ENCODE results near the gene MFAP4. TPM values are rescaled to one million over a fixed set of nuclear protein-coding genes. Genes with fewer than 3 reads are reported as not detected.

The MFAP4 gene
- total RNA-seq, 1 experiment from 2014 or later, result 0.52 TPM

- no peak overlapping the region for H3K4me2 ChIP-seq (ENCODE audit: low read length)
- H3K9me2 ChIP-seq (ENCODE audit: insufficient read depth), result no peaks in the 10 kb centered on the region
- H4K20me1 ChIP-seq (ENCODE audit: insufficient read depth), result no peaks in the 10 kb centered on the region
- no peaks in the 10 kb centered on the region for H3K36me3 ChIP-seq (ENCODE audit: control insufficient read depth in 1 of 2, insufficient read depth in 2 of 2, low read length in 2 of 2)
- BruUV-seq (replicated peaks), result no TSS peak
- no peak overlapping the region for H3K27ac ChIP-seq (ENCODE audit: low read depth, low read length)
- ChIA-PET CTCF (no interaction called here), RAD21 (ENCODE audit: low non-redundant PET in 1 of 2, low total read pairs in 2 of 2, uncharacterized antibody in 2 of 2, unreplicated experiment in 2 of 2) (no interaction called here), POLR2A (interaction anchor here (0.9 kb wide), 1 partner anchor 36 kb away, joined by 3 read pairs; the partner anchor contains the start of gene MAPK7)
- H3K9ac ChIP-seq (ENCODE audit: low read length), result no peak overlapping the region
- no peaks in the 10 kb centered on the region for H3K27me3 ChIP-seq (ENCODE audit: insufficient read depth, low read length)
- no peak for TF ChIP-seq POLR2A (IDR thresholded peaks at IDR 0.05; ENCODE audit: borderline replicate concordance, extremely low read depth, insufficient read depth, insufficient read length)
- TF ChIP-seq, protein P1, sequence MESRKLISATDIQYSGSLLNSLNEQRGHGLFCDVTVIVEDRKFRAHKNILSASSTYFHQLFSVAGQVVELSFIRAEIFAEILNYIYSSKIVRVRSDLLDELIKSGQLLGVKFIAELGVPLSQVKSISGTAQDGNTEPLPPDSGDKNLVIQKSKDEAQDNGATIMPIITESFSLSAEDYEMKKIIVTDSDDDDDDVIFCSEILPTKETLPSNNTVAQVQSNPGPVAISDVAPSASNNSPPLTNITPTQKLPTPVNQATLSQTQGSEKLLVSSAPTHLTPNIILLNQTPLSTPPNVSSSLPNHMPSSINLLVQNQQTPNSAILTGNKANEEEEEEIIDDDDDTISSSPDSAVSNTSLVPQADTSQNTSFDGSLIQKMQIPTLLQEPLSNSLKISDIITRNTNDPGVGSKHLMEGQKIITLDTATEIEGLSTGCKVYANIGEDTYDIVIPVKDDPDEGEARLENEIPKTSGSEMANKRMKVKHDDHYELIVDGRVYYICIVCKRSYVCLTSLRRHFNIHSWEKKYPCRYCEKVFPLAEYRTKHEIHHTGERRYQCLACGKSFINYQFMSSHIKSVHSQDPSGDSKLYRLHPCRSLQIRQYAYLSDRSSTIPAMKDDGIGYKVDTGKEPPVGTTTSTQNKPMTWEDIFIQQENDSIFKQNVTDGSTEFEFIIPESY (IDR thresholded peaks at IDR 0.05; ENCODE audit: extremely low read depth, insufficient replicate concordance, low read length), result no peak
- TF ChIP-seq EGR1 (IDR thresholded peaks at IDR 0.05; ENCODE audit: low read depth), result no peak
- TF ChIP-seq ATF3 (IDR thresholded peaks at IDR 0.05), result no peak
- TF ChIP-seq FOSL1 (IDR thresholded peaks at IDR 0.05; ENCODE audit: low read depth), result no peak
- TF ChIP-seq ELF1 (IDR thresholded peaks at IDR 0.05; ENCODE audit: borderline replicate concordance, low read depth), result no peak
- ATAC-seq (no peak), DNase-seq (ENCODE audit: low read depth, low spot score) (no peak)
- H3K9me3 ChIP-seq (ENCODE audit: control insufficient read depth in 1 of 2, insufficient read depth in 1 of 2, low read depth in 1 of 2, low read length in 2 of 2), result no peaks in the 10 kb centered on the region
- H3K79me2 ChIP-seq (ENCODE audit: insufficient read depth, low read length), result no peaks in the 10 kb centered on the region
- H3K4me3 ChIP-seq (replicated peaks in 1 of 2; ENCODE audit: low read depth in 1 of 2, low read length in 2 of 2), result no peak overlapping the region
- no peak overlapping the region for H2AFZ ChIP-seq (ENCODE audit: low read depth, low read length, poor library complexity, severe bottlenecking)
- intact Hi-C loops (cut with micrococcal nuclease), result no loop called here
- peaks cover 9 to 23% of the 10 kb centered on the region in 2 experiments; a peak in 3 of 4 replicates for H3K4me1 ChIP-seq (ENCODE audit: control insufficient read depth in 1 of 2, insufficient read depth in 2 of 2, low read length in 2 of 2)
These were observed 26.8 kb upstream of the MFAP4 start for GRCh38 chr17:19413761-19414160.

DNA sequence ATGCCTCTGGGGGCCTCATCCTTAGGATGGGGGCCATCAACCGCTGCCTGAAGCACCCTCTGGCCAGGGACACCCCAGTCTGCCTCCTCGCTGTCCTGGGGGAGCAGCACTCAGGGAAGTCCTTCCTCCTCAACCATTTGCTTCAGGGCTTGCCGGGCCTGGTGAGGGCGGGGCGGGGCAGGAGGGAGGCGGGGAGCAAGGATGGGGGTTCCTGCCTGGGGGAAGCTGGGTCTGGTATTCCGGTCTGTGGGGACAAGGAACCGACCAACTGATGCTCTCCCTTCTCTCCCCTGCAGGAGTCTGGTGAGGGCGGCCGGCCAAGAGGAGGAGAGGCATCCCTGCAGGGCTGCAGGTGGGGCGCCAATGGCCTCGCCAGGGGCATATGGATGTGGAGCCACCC, 26.0 kb upstream of the MFAP4 start:
- DNase-seq (ENCODE audit: low read depth, low spot score) (no peak), ATAC-seq (no peak)
- intact Hi-C loops (cut with micrococcal nuclease), result no loop called here
- no TSS peak for BruUV-seq (replicated peaks)
- CTCF ChIA-PET, result no interaction called here
- Histone ChIP-seq H3K4me1 (ENCODE audit: control insufficient read depth in 1 of 2, insufficient read depth in 2 of 2, low read length in 2 of 2) (peaks cover 9 to 16% of the 10 kb centered on the region in 2 experiments; a peak in 3 of 4 replicates), H3K36me3 (ENCODE audit: control insufficient read depth in 1 of 2, insufficient read depth in 2 of 2, low read length in 2 of 2) (no peaks in the 10 kb centered on the region), H3K4me2 (ENCODE audit: low read length) (no peak overlapping the region), H3K9me2 (ENCODE audit: insufficient read depth) (no peaks in the 10 kb centered on the region), H3K9ac (ENCODE audit: low read length) (no peak overlapping the region), H4K20me1 (ENCODE audit: insufficient read depth) (no peaks in the 10 kb centered on the region), H3K27ac (ENCODE audit: low read depth, low read length) (no peak overlapping the region), H2AFZ (ENCODE audit: low read depth, low read length, poor library complexity, severe bottlenecking) (no peak overlapping the region), H3K9me3 (ENCODE audit: control insufficient read depth in 1 of 2, insufficient read depth in 1 of 2, low read depth in 1 of 2, low read length in 2 of 2) (no peaks in the 10 kb centered on the region), H3K4me3 (replicated peaks in 1 of 2; ENCODE audit: low read depth in 1 of 2, low read length in 2 of 2) (no peak overlapping the region), H3K79me2 (ENCODE audit: insufficient read depth, low read length) (no peaks in the 10 kb centered on the region), H3K27me3 (ENCODE audit: insufficient read depth, low read length) (no peaks in the 10 kb centered on the region)
- RAD21 ChIA-PET (ENCODE audit: low non-redundant PET in 1 of 2, low total read pairs in 2 of 2, uncharacterized antibody in 2 of 2, unreplicated experiment in 2 of 2), result no interaction called here
- TF ChIP-seq CBX3 (IDR thresholded peaks at IDR 0.05; ENCODE audit: low read depth), result no peak
- POLR2A ChIA-PET, result no interaction called here
